ENCODE results near the gene GJD3. TPM values are rescaled to one million over a fixed set of nuclear protein-coding genes. Genes with fewer than 3 reads are reported as not detected.
A peak's percentile ranks its signal among the peaks of the same experiment; 100 is the strongest.

GJD3 gene
- total RNA-seq, 2 experiments from 2014 or later, result not detected

DNA sequence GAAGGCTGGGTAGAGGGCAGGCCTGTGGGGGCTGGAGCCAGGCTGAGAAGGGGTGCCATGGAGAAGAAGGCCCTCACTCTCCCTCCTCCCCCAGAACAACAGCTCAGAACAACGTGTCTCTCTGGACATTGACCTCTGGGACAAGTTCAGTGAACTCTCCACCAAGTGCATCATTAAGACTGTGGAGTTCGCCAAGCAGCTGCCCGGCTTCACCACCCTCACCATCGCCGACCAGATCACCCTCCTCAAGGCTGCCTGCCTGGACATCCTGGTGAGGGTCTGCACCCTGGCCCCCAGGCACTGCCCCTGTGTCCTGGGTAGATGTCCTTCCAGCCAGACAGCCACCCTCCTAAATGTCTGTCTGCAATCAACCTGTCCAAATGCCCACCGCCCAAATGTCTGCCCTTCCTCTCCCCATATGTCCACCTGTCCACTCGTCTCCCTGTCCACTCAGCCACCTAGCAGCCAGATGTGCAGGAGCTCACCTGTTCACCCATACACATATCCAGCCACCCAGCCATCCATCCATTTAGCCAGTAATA is 12.2 kb downstream of the GJD3 start:
- H3K36me3 Mint-ChIP-seq (ENCODE audit: low read depth), result peaks cover 27% of the 10 kb centered on the region
- H3K27me3 Mint-ChIP-seq, result no peaks in the 10 kb centered on the region
- H3K27ac Mint-ChIP-seq, result no peak overlapping the region
- ATAC-seq, result no peak
- ChIA-PET POLR2A (no interaction called here), CTCF (interaction anchor here (0.6 to 6.4 kb wide), 8 partner anchors 9 to 62 kb away, joined by 3 to 125 read pairs (median 5); partner anchors contain the start of gene RARA)
- no peaks in the 10 kb centered on the region for H3K9me3 Mint-ChIP-seq (ENCODE audit: low read depth)
- intact Hi-C loops (cut with DNase I, micrococcal nuclease), result no loop called here
- no peak overlapping the region for H3K4me3 Mint-ChIP-seq
- H3K4me1 Mint-ChIP-seq, result peaks cover 15% of the 10 kb centered on the region
- no peak for DNase-seq

DNA sequence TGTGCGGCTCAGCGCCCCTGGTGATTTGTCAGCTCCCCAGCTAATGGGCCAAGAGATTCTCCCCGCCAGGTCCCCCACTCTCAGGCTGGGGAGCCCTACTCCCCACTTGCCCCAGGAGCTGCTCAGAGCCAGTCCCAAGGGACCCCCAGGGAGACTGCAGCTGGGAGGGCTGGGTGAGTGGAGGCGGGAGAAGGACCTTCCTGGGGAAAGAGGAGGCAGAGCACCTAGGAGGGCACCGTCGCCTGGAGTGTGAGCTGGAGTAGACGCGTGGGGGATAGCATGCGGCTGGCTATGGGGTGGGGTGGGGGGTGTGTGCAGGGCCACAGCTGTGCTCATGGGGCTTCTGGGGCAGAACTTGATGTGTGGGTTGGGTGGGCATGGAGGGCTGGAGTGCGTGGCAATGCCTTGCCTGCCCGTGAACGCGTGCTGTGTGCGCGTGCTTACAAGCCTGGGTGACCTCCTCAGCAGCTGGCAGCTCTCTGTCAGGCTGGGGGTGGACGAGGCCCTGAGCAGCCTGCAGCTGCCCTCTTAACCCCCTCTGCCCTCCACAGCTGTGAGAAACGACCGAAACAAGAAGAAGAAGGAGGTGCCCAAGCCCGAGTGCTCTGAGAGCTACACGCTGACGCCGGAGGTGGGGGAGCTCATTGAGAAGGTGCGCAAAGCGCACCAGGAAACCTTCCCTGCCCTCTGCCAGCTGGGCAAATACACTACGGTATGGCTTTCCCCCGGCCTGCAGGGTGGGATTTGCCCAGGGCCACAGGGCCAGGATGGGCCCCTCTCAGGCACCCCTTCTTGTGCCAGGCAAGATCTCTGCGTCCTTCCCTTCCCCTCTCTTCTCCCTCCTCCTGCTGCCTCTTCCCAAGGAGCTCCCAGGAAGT is 12.9 kb downstream of the GJD3 start:
- CTCF ChIA-PET, result interaction anchor here (0.6 to 6.4 kb wide), 9 partner anchors 10 to 62 kb away, joined by 3 to 125 read pairs (median 4); partner anchors contain the start of gene RARA
- intact Hi-C loops (cut with DNase I, micrococcal nuclease), result no loop called here
- Mint-ChIP-seq H3K4me3 (no peak overlapping the region), H3K27me3 (no peaks in the 10 kb centered on the region), H3K9me3 (ENCODE audit: low read depth) (no peaks in the 10 kb centered on the region), H3K27ac (no peak overlapping the region), H3K4me1 (peaks cover 21% of the 10 kb centered on the region), H3K36me3 (ENCODE audit: low read depth) (peaks cover 27% of the 10 kb centered on the region)
- no peak for ATAC-seq
- POLR2A ChIA-PET, result interaction anchor here (0.5 kb wide), 1 partner anchor 54 kb away, joined by 4 read pairs; no protein-coding TSS in a partner anchor
- no peak for DNase-seq

DNA sequence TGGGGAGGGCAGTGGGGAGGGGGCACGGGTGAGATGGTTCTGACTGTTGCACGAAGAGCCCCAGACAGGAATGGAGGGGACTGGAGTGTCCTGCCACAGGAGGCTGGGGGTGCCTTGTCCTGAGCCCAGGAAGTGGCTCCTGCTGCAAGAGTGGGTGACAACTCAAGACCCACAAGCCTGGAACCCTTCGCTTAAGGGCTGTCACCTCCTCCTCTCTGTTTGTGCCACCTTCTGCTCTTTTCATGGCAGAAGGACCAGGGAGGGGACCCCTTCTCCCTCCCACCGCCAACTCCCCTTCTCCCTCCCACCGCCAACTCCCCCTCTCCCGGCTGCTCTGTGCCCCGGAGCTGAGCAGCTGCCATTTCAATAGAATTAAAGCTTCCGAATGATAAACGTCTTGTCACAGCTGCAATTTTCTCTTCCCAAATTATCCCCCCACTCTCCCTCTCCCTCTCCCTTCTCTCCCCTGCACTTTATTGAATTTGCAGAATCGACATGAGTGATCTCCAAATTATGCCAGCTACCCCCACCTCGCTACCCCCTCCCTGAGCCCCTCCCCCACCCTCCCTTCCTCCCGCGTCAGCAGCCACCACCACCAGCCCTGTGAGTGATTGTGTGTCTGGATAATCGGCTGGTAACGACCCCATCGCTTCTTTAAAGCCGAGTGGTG is 13.7 kb downstream of the GJD3 start:
- peaks cover 27% of the 10 kb centered on the region for H3K36me3 Mint-ChIP-seq (ENCODE audit: low read depth)
- H3K27ac Mint-ChIP-seq, result no peak overlapping the region
- H3K4me3 Mint-ChIP-seq, result no peak overlapping the region
- no peak for ATAC-seq
- H3K27me3 Mint-ChIP-seq, result no peaks in the 10 kb centered on the region
- POLR2A ChIA-PET, result interaction anchor here (0.5 kb wide), 1 partner anchor 54 kb away, joined by 4 read pairs; no protein-coding TSS in a partner anchor
- intact Hi-C loops (cut with DNase I, micrococcal nuclease), result no loop called here
- peaks cover 29% of the 10 kb centered on the region for H3K4me1 Mint-ChIP-seq
- DNase-seq, result no peak
- CTCF ChIA-PET, result interaction anchor here (0.7 to 6.4 kb wide), 4 partner anchors 17 to 57 kb away, joined by 3 to 125 read pairs (median 6); partner anchors contain the start of gene RARA
- no peaks in the 10 kb centered on the region for H3K9me3 Mint-ChIP-seq (ENCODE audit: low read depth)

DNA sequence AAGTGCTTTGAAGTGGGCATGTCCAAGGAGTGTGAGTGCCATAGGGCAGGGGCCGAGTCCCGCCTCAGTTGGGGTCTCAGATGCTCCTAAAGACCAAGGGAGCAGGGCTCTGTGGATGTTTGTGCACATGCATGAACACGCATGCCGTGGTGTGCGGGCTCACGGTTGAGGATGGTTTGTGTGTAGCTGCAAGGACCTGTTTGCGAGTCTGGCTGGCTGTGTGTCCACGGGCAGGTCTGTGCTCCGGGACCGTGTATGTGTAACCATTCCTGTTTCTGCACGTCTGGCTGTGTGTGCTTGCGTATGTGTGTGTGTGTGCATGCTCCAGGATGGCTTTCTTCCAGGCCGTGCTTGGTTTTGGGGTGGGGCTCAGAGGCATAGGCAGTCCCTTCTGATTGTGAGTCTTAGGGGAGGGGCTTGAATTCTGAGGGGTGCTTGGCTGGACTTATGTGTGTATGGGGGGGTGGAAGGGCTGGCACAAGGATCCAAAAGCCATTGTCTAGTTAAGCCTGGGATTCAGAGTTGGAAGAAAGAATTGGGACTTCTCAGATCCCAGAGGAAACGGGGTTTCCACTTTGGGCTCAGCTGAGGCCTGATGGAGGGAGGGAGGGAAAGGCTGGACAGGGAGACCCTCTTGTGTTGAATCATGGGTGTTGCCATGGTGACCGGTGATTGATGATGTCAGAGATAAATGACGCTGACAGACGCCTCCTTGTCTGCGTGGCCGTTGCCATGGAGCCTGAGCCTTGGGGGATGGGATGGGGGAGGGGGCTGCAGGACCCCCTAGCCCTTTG is 14.4 kb downstream of the GJD3 start:
- CTCF ChIA-PET, result interaction anchor here (0.8 kb wide), 1 partner anchor 42 kb away, joined by 3 read pairs; no protein-coding TSS in a partner anchor
- Mint-ChIP-seq H3K4me1 (peaks cover 35% of the 10 kb centered on the region), H3K27me3 (no peaks in the 10 kb centered on the region), H3K36me3 (ENCODE audit: low read depth) (peaks cover 24% of the 10 kb centered on the region), H3K9me3 (ENCODE audit: low read depth) (no peaks in the 10 kb centered on the region), H3K4me3 (no peak overlapping the region), H3K27ac (peak overlapping the region; percentile 20)
- DNase-seq (no peak), ATAC-seq (no peak)
- intact Hi-C loops (cut with DNase I, micrococcal nuclease), result no loop called here
- POLR2A ChIA-PET, result no interaction called here

DNA sequence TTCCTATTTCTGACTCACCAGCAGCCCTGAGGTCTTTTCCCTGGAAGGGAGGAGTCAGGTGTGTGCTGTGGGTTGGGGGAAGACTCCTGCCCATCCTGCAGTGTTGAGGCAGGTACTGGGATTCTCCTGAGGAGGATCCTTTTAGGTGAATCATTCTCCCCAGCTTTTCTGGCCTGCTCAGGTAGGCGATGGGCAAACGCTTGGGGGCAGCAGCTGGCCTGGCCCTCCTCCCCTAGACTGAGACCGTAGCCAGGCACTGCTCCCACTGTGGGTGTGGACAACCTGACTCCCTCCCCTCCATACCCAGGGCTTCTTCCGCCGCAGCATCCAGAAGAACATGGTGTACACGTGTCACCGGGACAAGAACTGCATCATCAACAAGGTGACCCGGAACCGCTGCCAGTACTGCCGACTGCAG is 15.1 kb downstream of the GJD3 start:
- ChIA-PET CTCF (interaction anchor here (0.5 to 1.0 kb wide), 3 partner anchors 41 to 82 kb away, joined by 3 read pairs; no protein-coding TSS in a partner anchor), POLR2A (no interaction called here)
- Mint-ChIP-seq H3K9me3 (ENCODE audit: low read depth) (no peaks in the 10 kb centered on the region), H3K4me1 (peaks cover 41% of the 10 kb centered on the region), H3K4me3 (no peak overlapping the region), H3K36me3 (ENCODE audit: low read depth) (peaks cover 24% of the 10 kb centered on the region), H3K27ac (no peak overlapping the region), H3K27me3 (no peaks in the 10 kb centered on the region)
- intact Hi-C loops (cut with DNase I, micrococcal nuclease), result no loop called here
- ATAC-seq (no peak), DNase-seq (no peak)

DNA sequence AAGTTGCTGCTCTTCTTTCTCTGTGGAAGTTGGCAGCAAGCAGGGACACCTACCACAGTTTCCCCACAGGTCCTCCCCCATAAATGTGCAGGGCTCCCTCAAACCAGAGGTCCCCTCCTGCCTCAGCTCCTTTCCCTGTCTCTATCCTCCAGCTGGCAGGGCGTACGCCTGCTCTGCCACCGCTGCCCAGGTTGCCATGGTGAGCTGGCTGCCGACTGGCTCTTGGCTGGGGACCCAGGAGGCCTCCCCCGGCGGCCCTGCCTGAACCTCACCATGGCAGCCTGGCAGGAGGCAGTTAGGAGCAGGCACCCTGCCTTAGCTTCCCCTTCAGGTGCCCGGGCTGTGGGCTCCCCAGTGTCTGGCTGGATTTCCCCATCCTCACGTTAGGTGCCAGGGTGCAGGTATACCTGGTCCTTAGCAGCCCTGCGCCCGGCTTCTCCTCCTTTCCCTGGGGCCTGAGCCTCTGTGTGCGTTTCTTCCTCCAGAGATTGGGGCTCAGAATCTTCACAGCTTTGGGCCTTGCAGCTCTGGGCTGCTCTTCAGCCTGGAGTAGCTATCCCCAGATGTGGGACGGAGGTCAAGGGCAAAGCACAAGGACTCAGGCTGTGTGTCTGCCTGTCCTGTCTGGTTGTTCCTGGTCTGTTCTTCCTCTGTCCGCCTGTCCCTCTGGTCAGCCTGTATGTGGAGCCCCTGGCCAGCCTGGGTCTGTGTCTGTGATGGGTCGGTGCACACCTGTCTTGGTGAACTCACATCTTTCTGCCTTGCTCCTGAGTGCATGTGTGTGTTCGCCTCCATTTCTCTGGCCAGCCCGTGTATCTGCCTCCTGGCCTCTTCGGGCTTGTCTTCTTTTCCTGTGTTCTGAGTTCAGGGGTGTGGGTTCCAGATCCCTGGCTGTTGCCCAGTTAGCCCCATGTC is 15.7 kb downstream of the GJD3 start:
- no peaks in the 10 kb centered on the region for H3K9me3 Mint-ChIP-seq (ENCODE audit: low read depth)
- H3K4me1 Mint-ChIP-seq, result peaks cover 48% of the 10 kb centered on the region
- H3K4me3 Mint-ChIP-seq, result no peak overlapping the region
- intact Hi-C loops (cut with DNase I, micrococcal nuclease), result no loop called here
- no peak for ATAC-seq
- H3K27ac Mint-ChIP-seq, result peak overlapping the region; percentile 0
- H3K27me3 Mint-ChIP-seq, result no peaks in the 10 kb centered on the region
- DNase-seq, result no peak
- CTCF ChIA-PET, result interaction anchor here (0.5 to 1.2 kb wide), 7 partner anchors 17 to 250 kb away, joined by 3 to 5 read pairs (median 3); no protein-coding TSS in a partner anchor
- POLR2A ChIA-PET, result no interaction called here
- peaks cover 24% of the 10 kb centered on the region for H3K36me3 Mint-ChIP-seq (ENCODE audit: low read depth)

DNA sequence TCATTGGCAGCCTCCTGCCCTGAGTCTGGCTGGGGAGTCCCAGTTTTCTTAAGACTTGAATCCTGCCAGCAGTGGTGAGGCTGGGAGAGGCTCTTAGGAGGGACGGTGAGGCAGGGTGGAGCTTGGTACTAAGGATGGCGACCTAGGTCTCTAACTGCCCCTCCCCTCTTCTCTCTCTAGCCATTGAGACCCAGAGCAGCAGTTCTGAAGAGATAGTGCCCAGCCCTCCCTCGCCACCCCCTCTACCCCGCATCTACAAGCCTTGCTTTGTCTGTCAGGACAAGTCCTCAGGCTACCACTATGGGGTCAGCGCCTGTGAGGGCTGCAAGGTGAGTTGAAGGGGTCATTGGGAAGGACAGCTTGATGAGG is 16.4 kb downstream of the GJD3 start:
- Mint-ChIP-seq H3K9me3 (ENCODE audit: low read depth) (no peaks in the 10 kb centered on the region), H3K4me3 (no peak overlapping the region), H3K27ac (peak overlapping the region; percentile 0), H3K4me1 (peaks cover 54% of the 10 kb centered on the region), H3K36me3 (ENCODE audit: low read depth) (peaks cover 23% of the 10 kb centered on the region), H3K27me3 (no peaks in the 10 kb centered on the region)
- ATAC-seq, result no peak
- DNase-seq, result no peak
- ChIA-PET CTCF (interaction anchor here (0.6 to 1.5 kb wide), 4 partner anchors 45 to 249 kb away, joined by 3 to 5 read pairs (median 4); no protein-coding TSS in a partner anchor), POLR2A (no interaction called here)
- intact Hi-C loops (cut with DNase I, micrococcal nuclease), result no loop called here

DNA sequence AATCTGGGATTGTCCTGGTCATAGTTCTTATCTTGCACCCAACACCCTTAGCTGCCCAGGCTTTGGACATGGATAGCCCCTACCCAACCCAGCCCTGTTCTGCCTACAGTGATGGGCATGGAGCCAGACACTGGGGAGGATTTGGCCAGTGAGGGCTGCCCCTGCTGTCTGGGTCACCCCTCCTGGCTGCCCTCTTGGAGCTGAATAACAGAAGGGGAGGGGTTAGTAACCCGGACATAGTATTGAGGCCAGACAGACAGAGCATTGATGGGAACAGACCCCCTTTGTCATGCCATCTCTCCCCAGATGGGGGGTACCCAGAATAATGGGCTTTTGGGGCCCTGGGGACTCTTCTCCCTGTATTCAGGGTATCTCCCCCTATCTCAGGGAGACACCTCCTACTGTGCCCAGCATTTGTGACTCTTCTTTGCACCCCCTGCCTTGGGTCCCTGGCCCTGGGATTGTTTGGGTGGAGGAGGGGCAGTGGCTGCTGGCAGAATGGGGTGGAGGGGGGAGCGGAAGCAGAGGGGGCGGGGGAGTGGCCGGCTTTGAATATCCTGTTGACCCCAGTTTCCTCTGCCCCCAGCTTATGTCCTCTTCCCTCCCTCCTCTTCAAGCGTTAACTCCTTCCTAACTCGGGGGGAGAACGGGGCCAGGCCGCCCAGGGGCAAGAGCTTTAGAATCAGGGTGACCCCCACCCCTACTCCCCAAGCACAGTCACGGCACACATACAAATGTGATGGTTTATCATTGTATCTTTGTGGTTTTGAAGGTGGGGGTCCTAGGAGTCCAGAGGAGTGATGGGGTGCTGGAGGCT is 17.0 kb downstream of the GJD3 start:
- Mint-ChIP-seq H3K9me3 (ENCODE audit: low read depth) (no peaks in the 10 kb centered on the region), H3K27ac (peak overlapping the region; percentile 51)

DNA sequence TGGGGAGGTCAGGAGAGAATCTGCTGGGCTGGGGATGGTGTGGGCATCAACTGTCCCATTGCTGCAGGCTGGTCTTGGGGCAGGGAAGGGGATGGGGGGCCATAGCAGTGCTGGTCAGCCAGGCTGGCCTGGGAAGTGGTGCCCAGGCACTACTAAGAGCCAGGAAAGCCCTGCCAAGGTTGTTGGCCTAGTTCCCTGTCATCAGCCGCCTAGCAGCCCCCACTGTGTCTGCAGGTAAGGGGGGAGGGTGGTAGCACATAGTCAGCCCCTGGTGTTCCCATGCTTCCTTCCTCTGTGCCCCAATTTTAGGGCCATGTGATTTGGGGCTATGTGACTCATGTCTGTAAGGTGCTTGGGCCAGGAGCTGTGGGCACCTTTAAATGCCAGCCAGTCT is 17.8 kb downstream of the GJD3 start:
- Mint-ChIP-seq H3K4me3 (no peak overlapping the region), H3K27ac (no peak overlapping the region), H3K36me3 (ENCODE audit: low read depth) (peaks cover 15% of the 10 kb centered on the region), H3K27me3 (no peaks in the 10 kb centered on the region), H3K9me3 (ENCODE audit: low read depth) (no peaks in the 10 kb centered on the region), H3K4me1 (peaks cover 49% of the 10 kb centered on the region)
- intact Hi-C loops (cut with DNase I, micrococcal nuclease), result loop anchor here in 1 of 2 experiments (1.0 kb wide), 1 partner anchor 159 kb away; no protein-coding TSS in a partner anchor
- ChIA-PET CTCF (interaction anchor here (0.6 to 2.1 kb wide), 4 partner anchors 8 to 258 kb away, joined by 3 to 8 read pairs (median 4); no protein-coding TSS in a partner anchor), POLR2A (no interaction called here)
- DNase-seq (no peak), ATAC-seq (no peak)

More for the DNA sequence above, 17.0 kb downstream of the GJD3 start:
- ChIA-PET CTCF (interaction anchor here (0.6 to 1.5 kb wide), 5 partner anchors 14 to 249 kb away, joined by 3 to 5 read pairs (median 4); no protein-coding TSS in a partner anchor), POLR2A (no interaction called here)
- ATAC-seq, result no peak
- Mint-ChIP-seq H3K27me3 (no peaks in the 10 kb centered on the region), H3K36me3 (ENCODE audit: low read depth) (peaks cover 22% of the 10 kb centered on the region), H3K4me3 (no peak overlapping the region), H3K4me1 (peaks cover 53% of the 10 kb centered on the region)
- no peak for DNase-seq
- intact Hi-C loops (cut with DNase I, micrococcal nuclease), result no loop called here
